Measurements from ENCODE around the gene TRIM56. TPM values are rescaled to one million over a fixed set of nuclear protein-coding genes. Genes with fewer than 3 reads are reported as not detected.

Gene TRIM56
- total and polyA plus RNA-seq, 2 of the 13 experiments (the other 11 are each of a cell fraction or from before 2014, with no cell fraction given), result 3.2 to 7.1 TPM

GRCh38 chr7:101058355-101058754 is 26.9 kb upstream of the TRIM56 start (continued):
- TF ChIP-seq, protein P1, sequence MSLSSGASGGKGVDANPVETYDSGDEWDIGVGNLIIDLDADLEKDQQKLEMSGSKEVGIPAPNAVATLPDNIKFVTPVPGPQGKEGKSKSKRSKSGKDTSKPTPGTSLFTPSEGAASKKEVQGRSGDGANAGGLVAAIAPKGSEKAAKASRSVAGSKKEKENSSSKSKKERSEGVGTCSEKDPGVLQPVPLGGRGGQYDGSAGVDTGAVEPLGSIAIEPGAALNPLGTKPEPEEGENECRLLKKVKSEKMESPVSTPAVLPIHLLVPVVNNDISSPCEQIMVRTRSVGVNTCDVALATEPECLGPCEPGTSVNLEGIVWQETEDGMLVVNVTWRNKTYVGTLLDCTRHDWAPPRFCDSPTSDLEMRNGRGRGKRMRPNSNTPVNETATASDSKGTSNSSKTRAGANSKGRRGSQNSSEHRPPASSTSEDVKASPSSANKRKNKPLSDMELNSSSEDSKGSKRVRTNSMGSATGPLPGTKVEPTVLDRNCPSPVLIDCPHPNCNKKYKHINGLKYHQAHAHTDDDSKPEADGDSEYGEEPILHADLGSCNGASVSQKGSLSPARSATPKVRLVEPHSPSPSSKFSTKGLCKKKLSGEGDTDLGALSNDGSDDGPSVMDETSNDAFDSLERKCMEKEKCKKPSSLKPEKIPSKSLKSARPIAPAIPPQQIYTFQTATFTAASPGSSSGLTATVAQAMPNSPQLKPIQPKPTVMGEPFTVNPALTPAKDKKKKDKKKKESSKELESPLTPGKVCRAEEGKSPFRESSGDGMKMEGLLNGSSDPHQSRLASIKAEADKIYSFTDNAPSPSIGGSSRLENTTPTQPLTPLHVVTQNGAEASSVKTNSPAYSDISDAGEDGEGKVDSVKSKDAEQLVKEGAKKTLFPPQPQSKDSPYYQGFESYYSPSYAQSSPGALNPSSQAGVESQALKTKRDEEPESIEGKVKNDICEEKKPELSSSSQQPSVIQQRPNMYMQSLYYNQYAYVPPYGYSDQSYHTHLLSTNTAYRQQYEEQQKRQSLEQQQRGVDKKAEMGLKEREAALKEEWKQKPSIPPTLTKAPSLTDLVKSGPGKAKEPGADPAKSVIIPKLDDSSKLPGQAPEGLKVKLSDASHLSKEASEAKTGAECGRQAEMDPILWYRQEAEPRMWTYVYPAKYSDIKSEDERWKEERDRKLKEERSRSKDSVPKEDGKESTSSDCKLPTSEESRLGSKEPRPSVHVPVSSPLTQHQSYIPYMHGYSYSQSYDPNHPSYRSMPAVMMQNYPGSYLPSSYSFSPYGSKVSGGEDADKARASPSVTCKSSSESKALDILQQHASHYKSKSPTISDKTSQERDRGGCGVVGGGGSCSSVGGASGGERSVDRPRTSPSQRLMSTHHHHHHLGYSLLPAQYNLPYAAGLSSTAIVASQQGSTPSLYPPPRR (CRISPR knock-in tag; IDR thresholded peaks at IDR 0.05; ENCODE audit: borderline replicate concordance), result no peak
- no peak for TF ChIP-seq SRSF9 (IDR thresholded peaks at IDR 0.05; ENCODE audit: borderline replicate concordance, insufficient read depth, low read depth, low read length, poor library complexity, severe bottlenecking)
- no peak for TF ChIP-seq REL (CRISPR knock-in tag; conservative IDR thresholded peaks at IDR 0.05)
- TF ChIP-seq, protein P2, sequence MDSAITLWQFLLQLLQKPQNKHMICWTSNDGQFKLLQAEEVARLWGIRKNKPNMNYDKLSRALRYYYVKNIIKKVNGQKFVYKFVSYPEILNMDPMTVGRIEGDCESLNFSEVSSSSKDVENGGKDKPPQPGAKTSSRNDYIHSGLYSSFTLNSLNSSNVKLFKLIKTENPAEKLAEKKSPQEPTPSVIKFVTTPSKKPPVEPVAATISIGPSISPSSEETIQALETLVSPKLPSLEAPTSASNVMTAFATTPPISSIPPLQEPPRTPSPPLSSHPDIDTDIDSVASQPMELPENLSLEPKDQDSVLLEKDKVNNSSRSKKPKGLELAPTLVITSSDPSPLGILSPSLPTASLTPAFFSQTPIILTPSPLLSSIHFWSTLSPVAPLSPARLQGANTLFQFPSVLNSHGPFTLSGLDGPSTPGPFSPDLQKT (CRISPR knock-in tag; IDR thresholded peaks at IDR 0.05; ENCODE audit: borderline replicate concordance), result no peak
- TF ChIP-seq FLYWCH1 (CRISPR knock-in tag; IDR thresholded peaks at IDR 0.05), result 0 out of 2 replicates have a peak, but pooled peaks have one; percentile 73
- TF ChIP-seq SRF (IDR thresholded peaks at IDR 0.05; ENCODE audit: low read depth, low read length), result no peak
- TF ChIP-seq, protein P3, sequence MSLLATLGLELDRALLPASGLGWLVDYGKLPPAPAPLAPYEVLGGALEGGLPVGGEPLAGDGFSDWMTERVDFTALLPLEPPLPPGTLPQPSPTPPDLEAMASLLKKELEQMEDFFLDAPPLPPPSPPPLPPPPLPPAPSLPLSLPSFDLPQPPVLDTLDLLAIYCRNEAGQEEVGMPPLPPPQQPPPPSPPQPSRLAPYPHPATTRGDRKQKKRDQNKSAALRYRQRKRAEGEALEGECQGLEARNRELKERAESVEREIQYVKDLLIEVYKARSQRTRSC (CRISPR knock-in tag; IDR thresholded peaks at IDR 0.05; ENCODE audit: low read depth), result no peak
- TF ChIP-seq, protein P4, sequence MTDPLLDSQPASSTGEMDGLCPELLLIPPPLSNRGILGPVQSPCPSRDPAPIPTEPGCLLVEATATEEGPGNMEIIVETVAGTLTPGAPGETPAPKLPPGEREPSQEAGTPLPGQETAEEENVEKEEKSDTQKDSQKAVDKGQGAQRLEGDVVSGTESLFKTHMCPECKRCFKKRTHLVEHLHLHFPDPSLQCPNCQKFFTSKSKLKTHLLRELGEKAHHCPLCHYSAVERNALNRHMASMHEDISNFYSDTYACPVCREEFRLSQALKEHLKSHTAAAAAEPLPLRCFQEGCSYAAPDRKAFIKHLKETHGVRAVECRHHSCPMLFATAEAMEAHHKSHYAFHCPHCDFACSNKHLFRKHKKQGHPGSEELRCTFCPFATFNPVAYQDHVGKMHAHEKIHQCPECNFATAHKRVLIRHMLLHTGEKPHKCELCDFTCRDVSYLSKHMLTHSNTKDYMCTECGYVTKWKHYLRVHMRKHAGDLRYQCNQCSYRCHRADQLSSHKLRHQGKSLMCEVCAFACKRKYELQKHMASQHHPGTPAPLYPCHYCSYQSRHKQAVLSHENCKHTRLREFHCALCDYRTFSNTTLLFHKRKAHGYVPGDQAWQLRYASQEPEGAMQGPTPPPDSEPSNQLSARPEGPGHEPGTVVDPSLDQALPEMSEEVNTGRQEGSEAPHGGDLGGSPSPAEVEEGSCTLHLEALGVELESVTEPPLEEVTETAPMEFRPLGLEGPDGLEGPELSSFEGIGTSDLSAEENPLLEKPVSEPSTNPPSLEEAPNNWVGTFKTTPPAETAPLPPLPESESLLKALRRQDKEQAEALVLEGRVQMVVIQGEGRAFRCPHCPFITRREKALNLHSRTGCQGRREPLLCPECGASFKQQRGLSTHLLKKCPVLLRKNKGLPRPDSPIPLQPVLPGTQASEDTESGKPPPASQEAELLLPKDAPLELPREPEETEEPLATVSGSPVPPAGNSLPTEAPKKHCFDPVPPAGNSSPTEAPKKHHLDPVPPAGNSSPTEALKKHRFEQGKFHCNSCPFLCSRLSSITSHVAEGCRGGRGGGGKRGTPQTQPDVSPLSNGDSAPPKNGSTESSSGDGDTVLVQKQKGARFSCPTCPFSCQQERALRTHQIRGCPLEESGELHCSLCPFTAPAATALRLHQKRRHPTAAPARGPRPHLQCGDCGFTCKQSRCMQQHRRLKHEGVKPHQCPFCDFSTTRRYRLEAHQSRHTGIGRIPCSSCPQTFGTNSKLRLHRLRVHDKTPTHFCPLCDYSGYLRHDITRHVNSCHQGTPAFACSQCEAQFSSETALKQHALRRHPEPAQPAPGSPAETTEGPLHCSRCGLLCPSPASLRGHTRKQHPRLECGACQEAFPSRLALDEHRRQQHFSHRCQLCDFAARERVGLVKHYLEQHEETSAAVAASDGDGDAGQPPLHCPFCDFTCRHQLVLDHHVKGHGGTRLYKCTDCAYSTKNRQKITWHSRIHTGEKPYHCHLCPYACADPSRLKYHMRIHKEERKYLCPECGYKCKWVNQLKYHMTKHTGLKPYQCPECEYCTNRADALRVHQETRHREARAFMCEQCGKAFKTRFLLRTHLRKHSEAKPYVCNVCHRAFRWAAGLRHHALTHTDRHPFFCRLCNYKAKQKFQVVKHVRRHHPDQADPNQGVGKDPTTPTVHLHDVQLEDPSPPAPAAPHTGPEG (CRISPR knock-in tag; IDR thresholded peaks at IDR 0.05), result 0 out of 2 replicates have a peak, but pooled peaks have one; percentile 48
- no peak for TF ChIP-seq ISL2 (CRISPR knock-in tag; IDR thresholded peaks at IDR 0.05)
- TF ChIP-seq, protein P5, sequence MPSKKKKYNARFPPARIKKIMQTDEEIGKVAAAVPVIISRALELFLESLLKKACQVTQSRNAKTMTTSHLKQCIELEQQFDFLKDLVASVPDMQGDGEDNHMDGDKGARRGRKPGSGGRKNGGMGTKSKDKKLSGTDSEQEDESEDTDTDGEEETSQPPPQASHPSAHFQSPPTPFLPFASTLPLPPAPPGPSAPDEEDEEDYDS (CRISPR knock-in tag; IDR thresholded peaks at IDR 0.05), result 0 out of 2 replicates have a peak, but pooled peaks have one; percentile 32
- no peak for TF ChIP-seq GABPA (IDR thresholded peaks at IDR 0.05; ENCODE audit: low read depth, low read length)
- TF ChIP-seq GABPA (CRISPR knock-in tag; IDR thresholded peaks at IDR 0.05; ENCODE audit: low read depth), result no peak
